Measurements from ENCODE around the gene SLC7A14.
A peak's percentile ranks its signal among the peaks of the same experiment; 100 is the strongest.

- TF ChIP-seq CTCF (IDR thresholded peaks at IDR 0.05): peak; percentile 86 to 91 (median 88)
- TF ChIP-seq POLR2A (IDR thresholded peaks at IDR 0.05): no peak
Observed at GRCh38 chr3:170414202-170414663, 171.6 kb downstream of the SLC7A14 start.

Data from tibial nerve (tissue), 3 donors.